GM18907 (cell line): ENCODE data around the gene TMEM247.
A peak's percentile ranks its signal among the peaks of the same experiment; 100 is the strongest.
"Not testable (repeated sequence)": the region's sequence is repeated elsewhere in the genome, so short reads cannot be mapped to it uniquely, and the experiment has no call there.

Experiments
- ATAC-seq: cut with Tn5 transposase; IDR thresholded peaks from one replicate; pipeline ENCODE4 v1.9.1; 2021; ENCODE audit warnings: mild to moderate bottlenecking, moderate library complexity; ENCODE audit not compliant: unreplicated experiment

TMEM247 gene

DNA sequence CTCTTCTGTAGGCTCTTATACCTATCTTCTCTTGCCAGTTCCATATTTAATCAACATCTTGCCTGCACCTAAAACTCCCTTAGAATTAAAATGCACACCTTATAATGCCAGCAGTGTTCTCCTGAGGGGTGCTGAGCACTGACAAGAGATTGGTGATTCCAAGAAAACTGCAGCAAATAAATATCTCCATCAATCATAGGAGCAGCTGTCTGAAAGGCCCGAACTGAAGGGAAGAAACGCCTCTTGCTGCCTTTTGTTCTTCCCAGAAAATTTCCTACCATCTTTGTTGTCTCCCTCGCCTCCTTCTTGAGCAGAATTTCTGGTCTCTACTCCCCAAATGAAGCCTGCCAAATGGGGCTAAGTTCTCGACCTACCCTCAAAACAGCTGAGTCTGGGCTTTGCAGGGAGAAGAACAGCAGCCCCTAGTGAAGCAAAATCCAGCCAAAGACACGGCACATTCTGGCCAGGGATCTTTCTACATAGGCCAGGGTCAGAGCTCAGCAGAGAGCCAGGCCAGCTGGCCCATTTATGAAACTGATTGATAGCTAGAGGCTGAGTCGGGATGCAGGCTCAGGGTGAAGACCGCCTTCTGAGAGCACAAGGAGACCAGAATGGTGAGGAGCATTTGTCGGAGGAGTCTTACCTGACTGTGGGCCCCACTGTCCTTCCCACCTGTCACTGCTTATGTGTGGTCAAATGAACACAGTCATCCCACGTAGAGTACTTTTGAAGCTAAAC, 20.4 kb upstream of the TMEM247 start:
- ATAC-seq, result no peak

GRCh38 chr2:46459694-46460093, 19.7 kb upstream of the TMEM247 start:
- ATAC-seq, result no peak

GRCh38 chr2:46460241-46460921, 19.0 kb upstream of the TMEM247 start:
- no peak for ATAC-seq

GRCh38 chr2:46461011-46461674, 18.2 kb upstream of the TMEM247 start:
- ATAC-seq, result peak; percentile 79

GRCh38 chr2:46461709-46462171, 17.6 kb upstream of the TMEM247 start:
- peak; percentile 40 for ATAC-seq

DNA sequence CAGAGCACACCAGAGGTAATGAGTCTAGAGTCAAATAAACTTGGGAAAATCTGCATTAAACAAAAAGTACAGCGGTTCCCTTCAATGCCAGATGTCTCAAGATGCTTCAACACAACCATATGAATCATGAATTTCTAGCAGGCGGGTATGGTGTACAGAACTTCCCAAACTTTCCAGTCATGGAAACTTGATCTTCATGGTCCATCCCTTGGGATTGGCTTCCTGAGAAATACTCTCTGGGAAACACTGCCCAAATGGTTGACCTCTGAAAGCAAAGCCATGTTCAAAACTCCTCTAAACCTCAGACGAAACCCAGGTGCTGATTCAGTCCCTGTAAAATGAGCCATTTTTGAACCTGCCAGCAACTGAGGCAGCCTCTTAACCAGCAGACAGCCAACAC, 16.4 kb upstream of the TMEM247 start:
- no peak for ATAC-seq

GRCh38 chr2:46469116-46469515, 10.2 kb upstream of the TMEM247 start:
- no peak for ATAC-seq

DNA sequence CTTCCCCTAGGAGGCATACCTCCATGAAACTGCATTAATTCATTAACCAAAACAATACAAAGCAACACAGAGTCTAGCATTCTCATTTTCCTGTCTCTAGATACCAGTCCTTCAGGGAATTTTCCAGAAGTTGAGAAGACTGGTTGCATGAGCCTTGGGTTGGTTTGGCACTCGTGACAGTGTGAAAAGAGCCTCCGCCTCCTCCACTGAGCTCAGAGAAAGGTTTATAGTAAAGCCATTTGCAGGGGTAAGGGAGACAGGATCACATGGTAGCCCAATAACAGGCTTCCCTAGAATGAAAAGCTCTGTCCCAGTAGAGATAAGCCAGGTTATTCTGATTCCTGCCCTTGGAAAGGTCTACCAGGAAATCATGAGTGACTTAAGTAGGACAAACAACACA, 9.7 kb upstream of the TMEM247 start:
- ATAC-seq, result no peak

GRCh38 chr2:46470114-46470628, 9.2 kb upstream of the TMEM247 start:
- no peak for ATAC-seq

DNA sequence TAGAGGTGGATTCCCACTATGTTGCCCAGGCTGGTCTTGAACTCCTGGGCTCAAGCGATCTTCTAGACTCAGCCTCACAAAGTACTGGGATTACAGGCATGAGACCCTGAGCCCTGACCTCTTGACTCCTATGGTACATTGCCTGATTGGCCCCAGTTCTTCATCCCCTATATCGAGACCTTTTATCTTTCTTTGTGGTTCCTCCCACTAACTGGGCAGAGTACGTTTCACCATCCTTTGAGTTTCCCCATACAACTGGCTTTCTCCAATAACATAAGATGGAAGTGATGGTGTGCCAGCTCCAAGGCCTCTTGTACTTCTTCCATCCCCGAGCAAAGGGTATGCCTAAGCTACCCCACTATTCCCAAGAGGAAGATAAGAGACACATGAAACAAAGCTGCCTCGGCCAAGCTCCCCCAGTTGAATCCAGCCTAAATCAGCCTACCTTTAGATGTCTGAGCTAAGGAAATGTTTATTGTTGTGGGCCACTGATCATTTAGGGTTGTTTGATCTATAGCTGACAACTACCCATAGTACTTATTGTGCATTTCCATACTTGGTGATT, 8.3 kb upstream of the TMEM247 start:
- no peak for ATAC-seq

- no peak for ATAC-seq
These were observed 7.7 kb upstream of the TMEM247 start for GRCh38 chr2:46471697-46472096.

GRCh38 chr2:46472165-46472564, 7.2 kb upstream of the TMEM247 start:
- not testable (repeated sequence) for ATAC-seq

- not testable (repeated sequence) for ATAC-seq
These were observed 1.9 kb upstream of the TMEM247 start for GRCh38 chr2:46477462-46477861.

GRCh38 chr2:46477925-46478324, 1.4 kb upstream of the TMEM247 start:
- no peak for ATAC-seq

DNA sequence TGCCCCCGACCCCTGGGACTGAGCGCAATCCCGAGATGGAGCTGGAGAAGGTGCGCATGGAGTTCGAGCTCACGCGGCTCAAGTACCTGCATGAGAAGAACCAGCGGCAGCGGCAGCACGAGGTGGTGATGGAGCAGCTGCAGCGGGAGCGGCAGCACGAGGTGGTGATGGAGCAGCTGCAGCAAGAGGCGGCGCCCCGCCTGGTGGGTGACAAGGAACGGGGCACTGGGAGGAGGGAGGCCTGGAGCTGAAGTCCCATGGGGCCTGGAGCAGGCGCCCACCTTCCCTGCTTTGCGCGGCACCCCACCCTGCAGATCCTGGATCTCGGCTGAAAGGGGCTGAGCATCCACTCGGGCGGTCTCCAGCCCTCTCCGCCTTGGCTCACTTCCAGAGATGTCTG, 1.2 kb downstream of the TMEM247 start:
- no peak for ATAC-seq

- no peak for ATAC-seq
These were observed 2.1 kb downstream of the TMEM247 start for GRCh38 chr2:46481198-46482193.

DNA sequence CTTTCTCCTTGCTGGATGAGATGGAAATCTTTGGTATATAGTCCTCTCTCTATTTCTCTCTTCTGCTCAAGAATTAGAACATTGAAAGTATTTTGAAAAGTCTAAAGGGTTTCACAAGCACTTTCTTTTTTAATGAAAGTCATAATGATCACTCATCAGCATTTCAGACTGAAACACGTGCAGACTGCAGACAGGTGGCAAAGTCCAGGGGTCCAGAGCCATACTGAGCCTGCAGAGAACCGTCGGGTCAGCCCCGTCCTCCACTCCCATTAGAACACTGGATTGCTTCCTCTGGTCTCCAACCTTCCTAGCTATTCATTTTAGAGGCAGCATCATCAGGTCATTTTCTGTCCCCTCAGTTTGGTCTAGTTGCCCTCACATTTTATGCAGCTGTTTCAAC, 3.1 kb downstream of the TMEM247 start:
- ATAC-seq, result no peak

GRCh38 chr2:46485002-46485401, 5.6 kb downstream of the TMEM247 start:
- no peak for ATAC-seq

DNA sequence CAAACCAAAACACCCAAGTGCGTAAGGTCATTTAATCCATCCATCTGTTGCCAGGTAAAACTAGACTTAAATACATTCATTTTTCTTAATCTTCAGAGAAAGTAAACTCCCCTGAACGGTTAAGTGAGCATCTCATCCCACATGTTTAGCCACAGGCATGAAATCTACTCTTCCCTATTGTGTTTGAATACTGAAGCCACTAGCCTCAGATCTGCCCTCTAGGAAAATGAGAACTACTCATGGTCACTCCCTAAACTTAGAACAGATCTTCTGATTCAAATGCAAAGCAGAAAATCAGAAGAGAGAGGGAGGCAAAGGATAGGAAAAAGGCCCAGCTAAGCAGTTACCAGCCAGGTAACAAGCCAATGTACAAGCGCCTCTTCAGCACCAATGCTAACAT, 7.1 kb downstream of the TMEM247 start:
- no peak for ATAC-seq

DNA sequence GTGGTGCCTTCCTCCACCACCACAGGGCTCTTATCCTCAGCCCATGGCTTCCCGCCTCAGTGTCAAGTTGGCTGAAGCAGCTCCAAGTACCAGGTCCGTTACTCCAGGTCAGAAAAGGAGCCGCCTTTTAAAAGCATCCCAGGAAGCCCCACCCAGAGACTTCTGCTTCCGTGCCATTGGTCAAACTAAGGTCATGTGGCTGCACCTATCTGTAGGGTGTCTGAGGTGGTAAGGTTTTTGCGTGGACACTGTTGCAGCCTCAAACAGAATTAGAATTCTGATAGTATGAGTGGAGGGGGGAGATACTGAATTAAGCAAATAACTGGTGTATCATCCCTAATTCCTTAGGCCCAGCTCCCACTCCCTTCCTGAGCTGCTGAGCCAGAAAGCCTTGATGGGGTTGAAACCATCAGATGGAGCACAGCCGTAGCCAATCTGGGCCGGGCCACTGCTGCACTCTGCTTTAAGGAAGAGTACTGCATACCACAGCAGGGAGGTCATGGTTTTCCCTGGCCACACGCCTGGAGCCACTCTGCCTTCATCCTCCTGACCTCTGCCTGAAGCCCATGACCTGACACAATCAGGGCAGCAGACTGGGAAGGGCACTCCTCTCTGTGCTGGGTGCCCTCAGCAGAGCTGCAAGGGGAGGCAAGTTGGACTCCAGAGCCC, 8.4 kb downstream of the TMEM247 start:
- ATAC-seq, result no peak
